MM.1S (cell line): ENCODE measurements around the gene CT45A3.

Source experiments
- EZH2 ChIP-seq: fragments of 300-600 bp; sonication (generic); optimal IDR thresholded peaks from 2 replicates; pipeline ENCODE3; 2017; ENCODE audit warnings: low read depth, mild to moderate bottlenecking, antibody characterized with exemption, low read length, mixed read lengths
- EZH2phosphoT487 ChIP-seq: fragments of 300-600 bp; sonication (generic); IDR thresholded peaks from 2 replicates; pipeline ENCODE4 v1.6.1; 2018; ENCODE audit warnings: antibody characterized with exemption, low read length
- TF ChIP-seq, protein P1 (sequence below): fragments of 300-600 bp; sonication (generic); IDR thresholded peaks from 2 replicates; pipeline ENCODE4 v1.5.1; 2016; ENCODE audit warnings: antibody characterized with exemption, low read length, mixed read lengths

DNA sequence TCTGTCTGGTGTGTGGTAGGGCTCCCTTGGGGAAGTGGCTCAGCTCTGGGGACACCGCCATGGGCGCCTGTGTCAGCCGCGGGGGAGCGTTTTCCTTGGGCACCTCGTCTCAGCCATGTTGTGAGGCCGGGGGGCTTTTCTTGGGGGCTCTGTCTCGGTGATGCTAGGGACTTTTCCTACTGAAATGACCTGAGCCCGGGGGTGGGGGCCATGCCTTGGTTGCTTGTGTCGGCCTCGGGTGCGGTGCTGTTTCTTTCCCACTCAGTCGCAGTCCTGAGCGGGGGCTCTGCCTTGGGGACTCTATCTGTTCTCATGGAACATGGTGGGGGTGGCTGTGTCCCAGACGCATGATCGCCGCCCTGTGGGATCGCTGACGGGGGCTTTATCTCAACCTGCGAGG, 54.2 kb downstream of the CT45A3 start:
- TF ChIP-seq, protein P1, sequence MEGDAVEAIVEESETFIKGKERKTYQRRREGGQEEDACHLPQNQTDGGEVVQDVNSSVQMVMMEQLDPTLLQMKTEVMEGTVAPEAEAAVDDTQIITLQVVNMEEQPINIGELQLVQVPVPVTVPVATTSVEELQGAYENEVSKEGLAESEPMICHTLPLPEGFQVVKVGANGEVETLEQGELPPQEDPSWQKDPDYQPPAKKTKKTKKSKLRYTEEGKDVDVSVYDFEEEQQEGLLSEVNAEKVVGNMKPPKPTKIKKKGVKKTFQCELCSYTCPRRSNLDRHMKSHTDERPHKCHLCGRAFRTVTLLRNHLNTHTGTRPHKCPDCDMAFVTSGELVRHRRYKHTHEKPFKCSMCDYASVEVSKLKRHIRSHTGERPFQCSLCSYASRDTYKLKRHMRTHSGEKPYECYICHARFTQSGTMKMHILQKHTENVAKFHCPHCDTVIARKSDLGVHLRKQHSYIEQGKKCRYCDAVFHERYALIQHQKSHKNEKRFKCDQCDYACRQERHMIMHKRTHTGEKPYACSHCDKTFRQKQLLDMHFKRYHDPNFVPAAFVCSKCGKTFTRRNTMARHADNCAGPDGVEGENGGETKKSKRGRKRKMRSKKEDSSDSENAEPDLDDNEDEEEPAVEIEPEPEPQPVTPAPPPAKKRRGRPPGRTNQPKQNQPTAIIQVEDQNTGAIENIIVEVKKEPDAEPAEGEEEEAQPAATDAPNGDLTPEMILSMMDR: no peak
- TF ChIP-seq EZH2phosphoT487: no peak
- no peak for TF ChIP-seq EZH2
